NCI-H1694 (cell line): Measurements from ENCODE around the gene METAP1D.

Experiments
- DNase-seq: peaks from one replicate; lab custom pipeline; 2025; lab: John Stamatoyannopoulos, UW

Gene METAP1D

DNA sequence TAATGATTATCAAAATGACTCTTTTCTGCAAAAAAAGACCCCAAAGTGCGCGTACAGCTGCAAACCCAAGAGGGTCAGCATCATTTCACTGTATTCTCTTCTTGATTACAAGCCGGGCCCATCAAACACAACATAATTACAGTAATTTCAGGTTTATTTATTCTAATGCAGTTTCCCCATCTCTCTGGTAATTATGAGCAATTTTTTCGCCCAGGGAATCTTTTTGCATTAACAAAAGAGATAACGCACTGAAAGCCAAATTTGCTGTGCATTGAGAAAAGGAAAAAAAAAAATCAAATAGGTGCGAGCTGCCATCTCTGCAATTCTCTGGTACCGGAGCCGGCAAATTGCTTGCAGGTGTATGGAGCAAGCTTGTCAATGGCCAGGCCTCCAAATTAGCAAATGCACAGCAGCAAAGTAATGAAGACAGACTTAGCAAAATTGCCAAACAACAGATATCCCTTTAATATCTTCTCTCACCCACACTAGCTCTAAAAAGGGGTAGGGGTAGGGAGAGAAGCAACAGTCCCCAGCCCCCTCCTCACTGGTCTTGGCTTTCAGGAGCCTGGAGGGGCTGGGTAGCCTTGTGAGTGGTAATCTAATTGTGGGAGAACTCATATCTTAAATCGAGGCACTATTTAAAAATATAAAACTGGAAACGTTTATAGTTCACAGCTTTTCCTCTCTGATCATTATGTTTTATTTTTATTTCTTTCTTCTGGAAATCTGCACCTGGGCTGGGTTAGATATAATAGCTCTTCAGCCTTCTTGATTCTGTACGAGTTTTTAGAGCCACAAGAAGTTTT is 92.2 kb downstream of the METAP1D start:
- no peak for DNase-seq

DNA sequence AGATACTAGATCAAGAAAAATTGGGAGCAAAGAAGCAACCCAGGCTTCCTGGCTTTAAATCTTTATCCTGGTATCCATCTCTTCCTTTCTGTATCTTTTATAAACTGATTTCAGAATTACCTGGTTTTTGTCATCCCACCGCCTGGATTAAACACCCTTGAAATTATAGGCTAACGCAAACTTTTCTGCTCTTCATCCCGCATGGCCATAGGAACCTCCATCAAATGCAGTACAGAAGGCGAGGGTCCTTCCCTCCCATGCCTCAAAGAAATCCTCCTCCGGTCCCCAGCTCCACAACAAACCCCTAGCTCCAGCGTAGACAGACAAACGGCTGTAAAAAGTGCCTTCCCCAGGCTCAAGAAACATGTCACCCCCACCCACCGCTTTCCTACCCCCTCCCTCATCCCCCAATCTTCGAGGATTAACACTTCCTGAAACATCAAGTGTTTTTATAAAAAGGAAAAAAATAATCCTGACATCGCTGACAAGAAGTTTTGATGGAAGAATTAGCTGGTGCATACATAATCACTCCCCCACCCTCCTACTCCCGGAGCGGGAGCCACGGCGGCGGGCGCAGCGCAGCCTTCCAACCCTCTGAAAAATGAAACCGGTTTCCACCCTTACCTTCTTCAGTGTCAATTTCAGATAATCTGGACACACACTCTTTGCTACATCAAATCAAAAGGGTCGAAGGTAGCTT is 93.1 kb downstream of the METAP1D start:
- no peak for DNase-seq

DNA sequence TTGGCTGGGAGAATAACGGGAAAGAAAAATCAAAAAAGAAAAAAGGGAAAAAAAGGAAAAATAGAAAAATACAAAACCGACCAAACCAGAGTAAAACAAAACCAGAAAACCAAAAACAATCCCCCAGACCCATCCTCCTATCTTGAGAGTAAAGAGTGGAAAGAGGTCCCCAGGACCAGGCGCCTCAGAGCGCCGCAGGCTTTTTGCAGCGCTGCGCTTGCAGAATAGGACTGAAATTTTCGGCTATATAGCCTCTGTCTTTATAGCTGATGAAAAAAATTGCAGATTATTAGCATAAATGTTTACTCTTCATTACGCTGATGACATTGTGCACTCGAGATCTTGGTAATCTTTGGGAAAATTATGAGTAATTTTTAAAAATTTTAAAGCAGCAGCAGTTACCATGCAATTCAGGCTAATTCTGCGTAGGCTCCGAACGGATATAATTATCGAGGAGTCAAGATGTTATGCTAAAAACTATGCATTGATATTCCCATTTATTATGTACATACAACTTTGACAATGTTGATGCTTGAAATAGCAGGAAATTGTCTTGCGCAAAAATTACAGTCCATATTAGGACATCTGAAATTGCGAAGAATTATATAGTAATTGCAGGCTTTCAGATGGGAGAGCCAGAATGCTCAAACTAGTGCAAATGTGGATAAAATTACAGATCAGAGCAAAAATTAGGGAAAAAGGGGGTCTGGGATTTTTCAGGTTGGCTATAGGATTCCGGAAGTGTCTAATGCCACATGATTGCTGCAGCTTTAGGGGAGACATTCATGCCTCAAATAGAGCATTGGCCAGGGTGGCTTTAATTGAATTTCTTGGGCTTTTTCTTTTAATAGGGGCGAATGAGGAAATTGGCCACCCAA is 93.9 kb downstream of the METAP1D start:
- DNase-seq, result no peak

DNA sequence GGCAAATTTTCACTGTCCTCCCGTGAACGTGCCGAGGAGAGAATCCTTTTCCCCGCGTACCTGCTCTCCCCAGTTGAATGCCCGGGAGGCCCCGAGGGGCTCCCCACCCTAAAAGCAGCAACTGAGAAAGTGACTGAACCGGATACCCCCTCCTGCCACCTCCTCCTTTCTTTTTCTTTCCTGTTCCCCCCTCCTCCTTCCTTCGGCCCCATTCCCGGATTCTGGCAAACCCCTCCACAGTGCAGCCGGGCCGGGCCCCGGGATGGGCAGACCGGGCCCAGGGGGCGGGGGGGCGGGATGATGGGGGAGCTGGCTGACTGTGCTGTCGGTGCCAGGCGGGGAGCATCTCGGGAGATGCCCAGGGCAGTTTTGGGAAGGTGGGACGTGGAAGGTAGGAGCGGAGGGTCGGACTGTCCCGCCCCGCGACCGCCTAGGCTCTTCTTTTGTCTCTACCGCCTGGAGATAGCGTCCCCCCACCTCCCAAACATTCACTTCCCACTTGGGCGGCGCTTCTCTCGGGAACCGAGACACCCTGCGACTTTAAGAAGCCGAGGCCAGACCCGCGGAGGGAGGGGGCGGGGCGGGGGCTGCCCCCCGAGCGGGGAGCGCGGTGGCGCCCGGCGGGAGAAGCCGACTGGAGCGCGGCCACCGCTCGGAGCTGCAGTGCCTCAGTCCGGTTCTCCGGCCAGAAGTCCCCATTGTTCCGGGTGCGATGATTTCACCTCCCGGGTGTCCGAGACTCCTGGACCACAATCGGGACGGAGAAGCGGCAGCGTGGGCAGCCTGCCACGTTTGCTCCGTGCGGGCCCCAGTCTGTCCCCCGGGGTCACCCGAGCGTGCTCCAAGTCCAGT is 94.8 kb downstream of the METAP1D start:
- no peak for DNase-seq

DNA sequence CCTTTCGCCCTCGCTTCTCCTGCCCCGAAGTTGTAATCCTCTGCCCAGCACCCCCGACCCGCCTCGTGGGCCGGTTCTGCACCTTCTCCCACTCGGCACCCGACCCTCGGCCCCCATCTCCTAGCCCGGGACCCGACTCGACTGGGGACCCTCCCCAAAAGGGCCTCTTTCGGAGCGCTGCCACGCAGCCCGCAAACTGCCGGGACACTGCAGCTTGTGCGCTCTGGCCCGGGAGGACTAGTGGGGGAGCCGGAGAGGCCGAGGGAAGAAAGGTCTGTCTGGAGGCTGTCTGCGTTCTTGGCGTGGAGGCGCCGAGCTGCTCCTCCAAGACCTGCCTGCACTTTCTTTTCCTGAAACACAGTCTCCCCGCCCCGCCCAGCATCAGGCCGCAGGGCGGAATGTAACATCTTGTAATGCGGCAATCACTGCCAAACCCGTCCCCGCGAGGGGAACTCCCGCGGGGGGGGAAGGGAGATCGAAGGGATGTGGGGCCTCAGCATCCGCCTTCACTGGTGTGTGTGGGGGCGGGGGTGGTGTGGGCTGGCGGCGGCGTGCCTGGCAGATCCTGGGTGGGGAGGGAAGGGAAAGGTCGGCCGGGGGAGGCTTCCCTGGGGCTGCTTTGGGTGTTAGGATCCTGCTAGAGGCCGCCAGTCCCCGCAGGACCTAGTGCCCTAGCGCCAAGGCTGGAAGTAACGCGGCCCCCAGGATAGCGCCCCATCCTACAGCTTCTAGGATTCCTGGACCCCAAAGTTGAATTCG is 95.6 kb downstream of the METAP1D start:
- no peak for DNase-seq

DNA sequence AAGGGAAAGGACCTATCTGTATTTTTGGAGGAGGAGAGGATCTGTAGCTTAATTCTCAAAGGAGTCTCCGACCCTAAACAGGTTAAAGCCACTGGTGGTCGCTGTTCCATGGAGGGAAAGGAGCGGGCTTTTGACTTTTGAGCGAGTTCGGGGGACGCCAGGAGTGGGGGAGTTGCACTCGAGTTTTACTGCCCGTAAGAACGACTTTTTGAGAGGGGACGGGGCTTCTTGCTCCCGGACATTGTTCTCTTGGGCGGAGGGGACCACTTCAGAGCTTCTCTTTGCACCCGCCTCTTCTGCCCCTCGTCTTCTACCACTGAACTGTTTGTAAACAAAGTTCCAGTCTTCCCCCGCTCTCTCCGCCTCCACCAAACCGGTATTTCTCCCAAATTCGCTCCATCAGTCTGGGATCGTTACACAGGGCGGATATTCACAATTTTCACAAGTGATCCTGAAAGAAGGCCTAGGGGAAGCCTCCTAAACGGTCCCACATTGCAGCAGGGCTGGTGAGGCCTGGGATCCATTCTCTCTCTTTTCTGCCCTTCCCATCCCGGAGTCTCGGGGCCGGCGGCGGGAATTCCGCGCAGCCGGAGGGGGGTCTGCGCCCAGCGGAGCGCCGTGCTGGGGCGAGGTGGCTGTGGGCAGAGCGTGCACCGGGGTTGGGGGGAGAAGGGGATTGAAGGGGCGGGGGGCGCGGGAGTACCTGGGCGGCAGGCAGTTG is 96.3 kb downstream of the METAP1D start:
- peak; percentile 36 for DNase-seq

DNA sequence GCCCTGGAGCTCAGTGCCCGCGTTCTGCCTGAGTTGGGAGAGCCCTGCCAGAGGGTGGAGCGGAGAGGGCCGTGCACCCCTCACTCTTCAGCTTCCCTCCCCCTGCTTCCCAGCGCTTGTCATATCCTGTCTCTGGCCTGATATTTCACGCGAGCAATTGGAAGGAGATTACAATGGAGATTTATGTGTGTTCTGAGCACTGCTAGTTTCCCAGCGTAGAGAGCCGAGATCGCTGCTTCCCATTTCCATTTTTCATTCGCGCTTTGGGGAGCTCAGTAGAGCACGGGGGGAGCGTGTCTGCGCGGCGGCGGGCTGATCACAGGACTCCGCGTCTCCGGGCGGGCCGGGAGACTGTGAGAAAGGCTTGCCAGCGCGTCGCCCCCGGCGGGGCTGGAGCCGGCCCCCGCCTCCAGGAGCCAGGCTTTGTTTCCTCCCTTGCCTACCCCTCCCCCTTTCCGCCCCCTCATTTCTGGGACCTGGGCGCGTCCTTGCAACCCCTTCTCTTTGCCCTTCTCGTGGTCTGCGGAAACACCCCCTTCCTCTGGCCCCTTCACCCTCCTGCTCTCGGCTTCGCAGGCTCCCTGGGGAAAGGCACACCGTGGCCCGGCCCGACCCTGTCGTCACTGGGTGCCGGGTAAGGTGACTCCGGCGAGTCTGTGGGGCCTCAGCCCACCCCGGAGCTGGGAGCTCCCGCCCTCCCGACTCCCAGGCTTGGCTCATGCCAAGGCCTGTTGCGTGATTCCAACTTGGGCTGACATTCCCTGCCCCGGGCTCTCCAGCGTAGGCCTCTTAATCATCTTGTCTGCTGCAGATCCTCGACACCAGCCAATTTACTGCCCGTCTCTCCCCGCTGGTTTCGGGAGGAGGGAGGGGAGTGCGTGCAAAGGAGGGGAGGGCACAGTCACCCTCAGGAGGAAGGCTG is 97.1 kb downstream of the METAP1D start:
- peak; percentile 61 for DNase-seq

DNA sequence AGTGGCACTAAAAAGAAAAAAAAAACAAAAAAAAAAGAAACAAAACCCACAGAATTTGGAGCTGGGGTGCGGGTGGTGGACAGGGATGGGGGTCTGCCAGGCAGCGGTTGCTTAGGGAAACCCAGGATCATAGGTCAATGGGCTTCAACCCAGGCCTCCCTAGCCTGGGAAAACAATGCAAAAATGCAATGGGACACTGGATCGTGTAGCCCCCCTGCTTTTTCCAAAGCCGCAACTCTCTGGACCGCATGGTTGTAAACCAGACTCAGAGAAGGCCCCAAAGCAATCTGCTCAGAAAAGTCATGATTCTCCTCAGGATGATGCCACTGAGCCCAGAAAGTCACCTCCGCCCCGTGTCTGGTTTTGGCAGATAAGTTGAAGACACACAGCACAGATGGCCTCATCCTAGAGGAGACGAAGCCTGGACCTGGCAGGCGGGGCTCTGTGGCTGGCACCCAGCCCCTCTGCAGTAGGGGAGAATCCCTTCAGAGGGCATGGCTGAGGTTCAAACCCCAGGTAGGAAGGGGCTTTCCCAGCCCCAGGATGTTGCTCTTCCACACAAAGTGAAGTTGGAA is 97.9 kb downstream of the METAP1D start:
- DNase-seq, result peak; percentile 69

DNA sequence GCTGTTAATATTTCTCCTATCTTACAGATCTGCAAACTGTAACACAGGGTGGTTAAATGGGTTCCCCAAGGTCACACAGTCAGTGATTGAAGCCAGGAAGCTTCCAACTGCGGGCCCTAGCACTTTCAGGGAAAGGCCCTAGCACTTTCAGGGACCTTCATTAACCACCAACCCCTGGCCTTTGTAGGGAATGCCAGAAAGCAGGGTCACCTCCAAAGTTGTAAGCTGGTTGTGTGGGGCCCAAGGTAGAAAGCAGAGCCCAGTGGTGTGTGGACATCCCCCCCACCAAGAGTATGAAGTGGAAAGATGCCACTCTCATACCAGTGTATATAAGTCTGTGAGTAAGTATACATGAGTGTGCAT is 98.5 kb downstream of the METAP1D start:
- DNase-seq, result no peak

DNA sequence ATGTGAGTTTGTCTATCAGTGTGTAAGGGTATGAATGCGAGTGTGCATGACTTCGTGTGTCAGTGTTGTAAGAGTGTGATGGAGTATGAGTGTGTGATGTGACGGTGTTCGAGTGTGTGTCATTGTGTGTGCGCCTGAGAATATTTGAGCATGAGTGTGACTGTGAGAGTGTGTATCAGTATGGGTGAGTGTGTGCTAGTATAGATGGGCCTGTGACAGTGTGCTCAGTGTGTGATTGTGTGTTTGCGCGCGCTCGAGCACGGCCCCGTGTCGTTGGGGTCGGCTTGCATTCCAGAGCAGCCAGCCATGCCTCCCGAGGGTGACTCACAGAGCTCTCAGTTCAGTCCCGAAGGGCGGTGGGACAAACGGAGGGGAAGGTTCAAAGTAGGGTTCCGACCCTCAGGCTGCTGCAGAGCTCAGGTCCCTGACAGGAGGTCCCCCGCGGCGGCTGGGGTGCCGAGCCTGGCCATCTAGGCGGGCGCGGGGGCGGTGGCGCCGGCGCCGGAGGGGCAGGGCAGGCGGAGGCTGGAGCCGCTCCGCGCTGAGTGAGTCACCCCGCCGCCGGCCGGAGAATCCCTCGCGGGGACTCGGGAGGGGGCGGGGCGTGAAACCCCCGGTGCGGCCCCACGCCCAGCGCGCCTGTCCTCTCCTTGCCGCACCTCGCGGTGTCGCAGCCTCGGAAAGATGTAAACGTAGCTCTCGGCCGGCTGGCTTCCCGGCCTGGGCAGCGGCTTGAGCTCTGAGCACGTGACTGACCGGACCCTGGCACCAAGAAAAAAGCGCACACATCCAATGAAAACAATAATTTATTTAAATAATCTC is 99.1 kb downstream of the METAP1D start:
- no peak for DNase-seq

DNA sequence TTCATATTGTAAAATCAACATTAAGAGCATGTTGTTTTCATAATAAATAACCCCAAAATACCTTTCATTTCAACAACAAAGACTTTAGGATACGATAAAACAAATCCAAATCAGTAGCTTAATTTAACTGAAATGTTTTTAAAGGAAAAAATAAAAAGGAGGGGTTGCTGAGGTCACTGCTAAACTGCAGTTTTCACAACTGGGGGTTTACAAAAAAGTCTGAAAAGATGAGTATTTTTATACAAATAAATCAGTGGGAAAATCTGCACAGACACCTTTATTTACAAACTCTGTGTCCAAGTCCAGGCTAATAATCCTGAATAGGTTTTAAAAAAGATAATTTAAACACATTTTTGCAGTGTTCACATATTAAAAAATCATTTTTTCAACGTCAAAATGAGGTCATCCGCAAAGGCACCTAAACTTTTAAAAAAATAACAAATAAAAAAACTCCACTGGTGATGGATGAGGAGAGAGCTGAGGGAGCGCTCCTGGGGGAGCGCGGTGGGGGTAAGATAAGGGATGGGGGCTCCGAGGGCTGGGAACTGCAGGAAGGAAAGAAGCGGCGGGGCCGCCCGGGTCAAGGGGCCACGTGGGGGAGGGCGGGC is 99.8 kb downstream of the METAP1D start:
- DNase-seq, result no peak

DNA sequence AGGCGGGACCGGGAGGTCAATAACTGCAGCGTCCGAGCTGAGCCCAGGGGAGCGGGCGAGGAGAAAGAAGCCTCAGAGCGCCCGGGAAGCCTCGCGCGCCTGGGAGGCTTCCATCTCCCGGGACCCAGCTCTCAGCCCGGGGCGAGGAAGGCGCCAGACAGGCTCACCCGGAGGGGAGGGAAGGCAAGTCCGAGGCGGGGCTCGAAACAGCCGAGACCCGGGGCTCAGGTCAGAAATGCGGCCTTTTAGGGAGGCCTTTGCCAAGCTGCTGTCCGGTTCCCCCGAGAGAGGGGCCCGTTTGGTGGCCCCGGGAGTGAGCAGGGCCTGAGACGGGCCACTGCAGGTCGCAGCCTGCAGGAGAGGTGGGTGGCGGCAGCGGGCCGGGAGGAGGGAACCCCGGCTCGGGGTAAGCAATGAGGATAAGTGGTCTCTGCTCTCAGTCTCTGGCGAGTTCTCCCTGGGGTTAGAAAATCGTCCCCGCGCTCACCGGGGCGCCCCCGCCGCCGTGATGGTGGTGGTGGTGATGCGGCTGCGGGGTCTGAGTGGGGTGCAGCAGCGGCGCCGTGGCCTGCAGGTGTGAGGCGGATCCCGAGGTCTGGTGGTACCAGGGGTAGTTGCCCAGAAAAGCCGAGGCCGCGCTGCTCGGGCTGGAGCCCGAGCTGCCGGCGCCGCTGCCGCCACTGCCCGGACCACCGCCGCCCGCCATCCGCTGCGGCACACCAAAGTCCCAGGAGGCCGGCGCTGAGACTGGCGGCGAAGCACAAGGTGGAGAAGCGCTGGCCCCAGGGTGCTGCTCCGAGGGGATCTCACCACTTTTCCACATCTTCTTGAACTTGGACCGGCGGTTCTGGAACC is 100.6 kb downstream of the METAP1D start:
- DNase-seq, result no peak

DNA sequence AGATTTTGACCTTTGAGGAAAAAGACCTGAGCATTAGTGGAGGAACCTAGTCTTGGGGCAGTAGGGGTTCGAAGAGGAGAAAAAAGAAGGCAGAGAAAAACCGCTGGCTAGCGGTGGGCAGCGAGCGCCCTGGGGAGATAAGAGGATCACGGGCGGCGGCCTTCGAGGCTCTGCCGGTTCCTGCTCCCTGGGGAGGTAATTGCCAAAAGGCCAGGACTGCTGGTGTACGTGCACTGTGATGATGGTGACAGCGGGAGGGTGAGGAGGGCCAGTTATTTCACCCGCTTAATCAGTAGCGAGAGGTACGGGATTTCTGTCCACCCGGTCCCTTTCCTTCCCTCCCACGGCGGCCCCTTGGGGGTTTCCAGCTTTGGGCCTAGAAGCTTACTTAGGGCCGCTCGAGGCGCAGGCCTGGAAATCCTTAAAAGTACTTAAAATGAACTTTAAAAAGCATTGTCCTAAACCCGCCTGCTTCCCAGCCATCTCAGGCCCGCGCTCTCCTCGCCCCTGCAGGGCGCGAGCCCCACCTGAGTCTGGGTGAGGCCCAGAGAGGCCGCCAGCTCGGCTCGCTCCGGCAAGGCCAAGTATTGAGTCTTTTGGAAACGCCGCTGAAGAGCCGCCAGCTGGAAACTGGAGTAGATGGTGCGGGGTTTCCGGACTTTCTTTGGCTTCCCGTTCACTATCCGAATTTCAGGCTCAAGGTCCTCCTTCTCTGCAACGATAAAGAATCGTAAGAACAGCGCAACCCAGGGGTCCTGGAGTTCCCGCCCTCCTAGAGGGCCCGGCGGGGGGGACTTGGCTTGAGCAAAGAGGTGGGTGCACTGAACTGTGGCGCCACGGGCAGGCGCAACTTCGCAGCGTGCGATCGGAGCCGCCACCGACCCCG is 101.4 kb downstream of the METAP1D start:
- DNase-seq, result no peak

DNA sequence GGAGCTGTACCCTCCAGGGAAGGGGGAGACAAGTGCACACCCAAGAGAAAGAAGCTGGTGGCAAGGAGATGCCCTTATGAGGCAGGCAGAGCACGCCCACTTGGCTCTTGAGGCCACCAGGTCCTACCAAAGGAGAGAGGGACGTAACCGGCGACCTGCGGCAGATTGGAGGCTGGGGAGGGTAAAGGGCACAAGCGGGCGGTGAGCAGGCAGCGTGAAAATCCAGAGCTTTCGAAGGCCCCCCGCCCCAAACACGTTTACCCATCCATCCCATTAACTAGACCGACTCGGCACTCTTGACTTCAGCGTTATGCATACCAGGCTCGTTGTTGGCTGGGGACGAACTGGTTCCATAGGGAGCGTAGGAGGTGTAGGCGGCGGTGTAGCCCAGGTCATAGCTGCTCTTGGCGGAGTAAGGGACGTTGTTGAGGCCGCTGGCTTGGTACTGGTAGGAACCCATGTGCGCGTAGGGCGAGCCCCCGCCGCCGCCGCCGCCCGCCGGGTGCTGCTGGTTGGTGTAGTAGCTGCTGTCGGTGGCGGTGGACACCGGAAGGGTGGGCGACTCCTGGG is 102.2 kb downstream of the METAP1D start:
- no peak for DNase-seq
